Activated CD4-positive, CD25-positive, alpha-beta regulatory T cell treated with anti-CD3 and anti-CD28 coated beads, Interleukin-2, amount 50 U/mL, for 72 hours (primary cell): Measurements from ENCODE around the gene ADIPOR1.
"Not testable (repeated sequence)": the region's sequence is repeated elsewhere in the genome, so short reads cannot be mapped to it uniquely, and the experiment has no call there.

Experiments used
- DNase-seq: peaks from one replicate; pipeline ENCODE4 v3.0.0; 2021

ADIPOR1 gene

DNA sequence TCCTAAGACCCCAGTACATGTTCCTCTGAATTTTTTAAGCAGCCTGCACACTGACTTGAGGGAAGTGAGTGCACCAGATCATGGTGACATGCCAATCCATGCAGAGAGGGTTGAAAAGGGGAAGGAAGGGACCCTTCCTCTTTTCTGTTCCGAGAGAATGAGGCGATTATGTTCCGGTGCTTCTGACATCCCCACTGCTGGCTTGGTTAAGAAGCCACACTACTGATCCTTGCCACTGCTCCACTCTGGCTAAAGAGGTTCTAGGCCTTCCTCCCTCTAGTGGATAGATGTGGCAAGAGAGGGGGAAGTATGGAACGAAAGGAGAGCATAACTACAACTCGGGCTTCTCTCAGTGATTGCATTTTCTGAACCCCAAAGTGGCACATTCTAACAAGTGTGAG, 10.8 kb upstream of the ADIPOR1 start:
- no peak for DNase-seq

DNA sequence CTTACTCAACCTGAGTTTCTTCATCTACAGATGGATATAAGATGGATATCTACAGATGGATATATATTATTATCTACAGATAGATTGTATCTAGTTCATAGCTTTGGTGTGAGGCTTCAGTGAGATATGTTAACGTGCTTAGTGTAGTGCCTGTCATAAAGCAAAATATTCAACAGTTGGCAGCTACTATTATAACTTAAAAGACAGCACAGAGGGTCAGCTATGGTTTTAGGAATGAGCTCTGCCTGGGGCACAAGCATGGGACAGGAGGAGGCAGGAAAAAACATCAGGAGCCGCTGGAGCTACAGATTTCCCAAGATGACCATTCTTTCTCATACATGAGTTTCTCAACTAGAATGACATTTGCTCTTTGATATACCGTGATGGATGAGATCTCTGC, 10.2 kb upstream of the ADIPOR1 start:
- no peak for DNase-seq

DNA sequence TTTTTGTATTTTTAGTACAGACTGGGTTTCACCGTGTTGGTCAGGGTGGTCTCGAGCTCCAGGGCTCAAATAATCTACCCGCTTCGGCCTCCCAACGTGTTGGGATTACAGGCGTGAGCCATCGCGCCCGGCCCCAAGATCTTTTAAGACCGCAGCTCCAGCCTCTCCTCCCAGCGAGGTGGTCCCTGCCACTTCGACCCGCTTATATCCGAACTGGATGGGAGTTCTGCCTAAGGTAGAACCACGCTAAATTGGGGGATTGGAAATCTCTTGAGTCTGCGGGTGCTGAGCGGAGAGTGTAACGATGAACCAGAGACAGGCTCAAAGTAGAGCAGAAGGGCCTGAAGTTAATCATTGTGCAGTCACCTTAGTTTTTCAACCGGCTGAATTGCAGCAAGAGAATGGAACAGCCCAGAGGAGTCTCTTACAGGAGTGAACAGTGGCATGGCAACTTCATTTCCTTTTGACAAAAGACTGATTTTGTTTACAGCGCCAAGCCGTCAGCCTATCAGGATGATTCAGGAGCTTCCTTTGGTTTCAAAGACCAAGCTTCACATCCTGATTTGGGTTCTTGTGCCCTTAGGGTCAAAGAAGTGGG, 9.7 kb upstream of the ADIPOR1 start:
- no peak for DNase-seq

GRCh38 chr1:202966006-202966898, 8.1 kb upstream of the ADIPOR1 start:
- no peak for DNase-seq

GRCh38 chr1:202965422-202965821, 7.3 kb upstream of the ADIPOR1 start:
- DNase-seq = no peak

DNA sequence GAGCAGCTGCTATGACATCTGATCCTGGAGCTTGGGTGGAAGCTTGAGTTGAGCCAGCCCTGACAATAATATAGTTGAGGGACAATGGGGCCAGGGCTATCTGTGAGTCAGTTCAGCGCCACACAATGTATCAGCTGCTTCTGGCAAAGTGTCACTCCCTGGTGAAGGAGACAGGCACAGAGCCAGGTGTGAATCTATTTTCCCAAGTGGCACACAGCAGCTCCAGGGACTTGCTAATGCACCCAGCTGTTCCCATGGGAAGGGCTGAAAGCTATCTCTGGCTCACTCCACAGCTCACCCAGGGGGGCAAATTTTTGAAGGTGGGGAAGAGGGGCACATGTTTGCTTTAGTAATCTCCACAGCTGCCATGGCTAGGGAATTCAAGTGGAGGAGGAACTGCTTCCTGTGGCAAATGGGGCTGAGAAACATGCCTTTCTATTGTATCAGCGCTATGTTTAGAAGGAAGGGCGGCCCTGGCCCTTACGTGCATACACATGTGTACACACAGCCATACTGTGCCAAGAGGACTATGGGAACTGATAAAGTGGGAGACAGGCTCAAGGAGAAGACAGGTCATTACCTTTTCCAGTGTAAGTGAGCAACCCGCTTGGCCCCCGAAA, 6.8 kb upstream of the ADIPOR1 start:
- no peak for DNase-seq

- no peak for DNase-seq
Measured at GRCh38 chr1:202961220-202961880, 3.2 kb upstream of the ADIPOR1 start.

DNA sequence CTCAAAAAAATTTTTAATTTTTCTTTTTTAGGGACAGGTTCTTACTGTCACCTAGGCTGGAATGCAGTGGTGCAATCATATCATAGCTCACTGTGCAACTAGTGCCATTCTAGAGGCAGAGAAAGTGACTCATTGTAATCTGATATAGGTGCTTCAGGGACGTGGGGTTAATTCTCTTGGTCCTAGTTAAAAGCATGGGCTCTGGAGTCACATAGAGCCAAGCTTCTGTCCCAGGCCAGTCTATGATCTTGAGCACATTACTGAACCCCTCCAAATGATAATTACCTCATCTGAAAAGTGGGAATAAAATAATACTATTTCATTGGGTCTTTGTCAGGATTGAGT, 1.1 kb upstream of the ADIPOR1 start:
- DNase-seq = no peak

DNA sequence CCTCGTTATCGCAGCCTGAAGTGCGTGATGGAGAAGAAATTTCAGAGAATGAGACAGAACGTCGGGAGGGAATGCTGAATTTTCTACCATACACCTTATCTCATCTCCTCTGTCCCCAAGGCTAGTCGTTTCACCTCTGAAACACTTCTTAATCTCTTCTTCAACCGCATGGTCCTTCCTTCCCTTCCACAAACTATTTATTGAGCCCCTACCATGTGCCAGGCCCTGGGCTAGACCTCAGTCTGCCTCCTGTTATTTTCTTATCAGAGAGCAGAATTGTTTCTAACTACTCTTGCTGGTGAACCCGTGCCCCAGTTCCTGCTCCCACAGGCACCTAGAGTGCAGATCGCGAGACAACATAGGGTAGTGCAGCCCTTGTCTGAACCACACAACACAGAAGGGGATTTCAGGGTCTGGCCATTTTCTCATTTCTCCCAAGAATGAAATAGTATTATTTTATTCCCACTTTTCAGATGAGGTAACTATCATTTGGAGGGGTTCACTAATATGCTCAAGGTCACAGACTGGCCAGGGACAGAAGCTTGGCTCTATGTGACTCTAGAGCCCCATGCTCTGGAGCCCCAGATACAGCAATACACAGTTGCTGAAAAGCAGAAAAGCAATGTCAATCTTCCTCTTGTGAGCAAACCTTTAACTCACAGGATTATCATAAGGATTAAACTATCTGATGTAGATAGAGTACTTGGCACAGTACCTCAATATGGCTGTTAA, 598 bp upstream of the ADIPOR1 start:
- no peak for DNase-seq

GRCh38 chr1:202956969-202957368, 1.1 kb downstream of the ADIPOR1 start:
- no peak for DNase-seq

DNA sequence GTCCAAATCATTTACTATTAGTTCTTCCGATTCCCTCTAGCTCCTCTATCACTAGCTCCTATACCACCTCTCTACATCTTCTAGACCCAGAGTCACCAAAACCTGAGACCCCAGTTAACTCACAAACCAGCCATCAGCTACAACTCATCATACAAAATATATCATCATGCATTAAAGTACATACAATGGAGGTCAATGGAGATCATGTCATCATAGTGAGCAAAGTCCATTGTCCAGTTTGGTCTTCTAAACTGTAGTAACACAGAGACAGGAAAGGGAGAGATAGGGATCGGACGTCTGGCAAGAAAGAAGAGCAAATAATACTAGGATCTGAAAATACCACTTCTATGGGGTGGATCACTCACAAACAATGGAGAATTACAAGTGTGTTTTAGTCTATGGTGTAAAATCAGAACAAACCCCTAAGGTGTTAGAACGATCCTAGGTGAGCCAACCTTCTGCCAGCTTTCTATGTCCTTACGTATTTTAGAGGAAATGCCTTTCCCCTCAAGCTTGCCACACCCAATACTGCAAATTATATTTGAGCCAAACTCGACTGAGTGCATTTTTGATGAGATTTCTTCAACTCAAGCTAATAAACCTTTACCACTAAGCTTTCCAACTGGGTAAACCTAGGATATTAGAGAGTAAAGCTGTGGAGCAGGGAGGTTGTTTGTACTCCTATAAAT, 3.9 kb downstream of the ADIPOR1 start:
- DNase-seq = no peak

DNA sequence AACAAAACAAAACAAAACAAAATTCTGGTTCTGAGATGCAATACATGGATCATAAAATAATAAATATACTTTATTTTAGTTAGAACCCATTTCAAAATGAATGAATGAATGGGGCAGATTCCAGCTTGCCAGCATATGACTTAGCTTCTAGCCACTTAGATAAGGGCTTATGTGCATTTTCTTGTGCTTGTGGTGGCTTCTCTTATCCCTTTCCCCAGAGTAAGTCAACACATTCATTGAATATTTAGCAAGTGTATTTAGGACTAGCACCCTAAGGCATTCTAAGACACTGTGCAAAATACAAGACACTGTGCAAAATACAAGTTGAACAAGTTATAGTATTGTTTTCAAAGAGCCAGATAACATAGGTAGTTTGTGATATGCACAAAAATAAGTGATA, 4.7 kb downstream of the ADIPOR1 start:
- no peak for DNase-seq

DNA sequence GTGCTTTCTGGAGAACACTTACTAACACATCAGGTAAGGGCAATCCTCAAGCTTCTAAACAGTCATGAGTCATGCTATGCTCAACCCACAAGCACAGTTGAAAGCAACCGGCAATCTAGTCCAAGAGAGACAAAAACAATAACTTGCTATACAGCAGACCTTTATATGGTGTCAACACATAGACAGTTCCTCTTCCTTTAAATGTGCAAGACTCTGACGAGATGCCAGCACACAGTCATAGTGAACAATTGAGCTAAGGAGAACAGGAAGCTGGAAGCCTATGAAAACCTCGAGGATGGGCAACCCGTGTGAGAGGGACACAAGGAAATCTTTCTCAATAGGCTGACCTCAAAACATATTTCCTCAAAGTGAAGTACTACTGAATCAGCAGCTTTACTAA, 5.3 kb downstream of the ADIPOR1 start:
- no peak for DNase-seq

DNA sequence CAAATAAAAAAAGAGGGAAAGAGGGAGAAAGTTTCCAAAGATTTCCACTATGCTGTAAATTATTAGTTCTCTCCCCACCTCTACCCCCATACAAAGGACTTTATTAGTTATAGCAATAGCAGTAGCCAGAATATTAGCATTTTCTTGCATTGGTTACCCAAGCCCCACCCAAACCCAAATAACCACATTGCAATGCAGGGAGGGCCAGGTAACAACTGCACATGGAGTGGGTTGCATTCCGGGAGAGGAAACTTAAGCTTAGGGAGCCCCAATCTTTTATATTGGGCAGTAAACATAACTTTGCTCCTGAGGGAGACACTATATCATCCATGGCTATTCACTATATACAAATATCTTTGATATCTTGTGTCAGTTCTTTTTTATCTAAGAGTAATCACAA, 6.0 kb downstream of the ADIPOR1 start:
- no peak for DNase-seq

- DNase-seq = no peak
Measured at GRCh38 chr1:202951437-202951836, 6.7 kb downstream of the ADIPOR1 start.

GRCh38 chr1:202945483-202945882, 12.6 kb downstream of the ADIPOR1 start:
- no peak for DNase-seq

- no peak for DNase-seq
Measured at GRCh38 chr1:202944438-202944921, 13.6 kb downstream of the ADIPOR1 start.

DNA sequence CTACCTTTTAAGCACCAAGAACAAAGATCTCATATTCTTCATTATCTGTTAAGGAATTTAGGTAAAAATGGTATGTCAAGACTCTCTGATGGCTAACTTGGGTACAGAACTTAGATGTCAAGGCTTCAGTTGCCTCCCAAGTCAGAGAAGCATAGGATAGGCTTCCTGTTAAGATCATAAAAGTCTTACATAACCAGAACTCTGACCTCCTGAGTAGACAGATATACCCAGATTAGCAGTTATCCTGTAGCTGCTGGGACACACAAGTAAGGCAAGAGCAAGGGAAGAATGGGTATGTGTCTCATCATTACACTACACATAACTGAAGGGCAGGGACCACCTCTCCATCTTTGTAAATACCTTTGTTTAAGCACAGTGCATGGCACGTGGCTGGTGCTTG, 15.7 kb downstream of the ADIPOR1 start:
- no peak for DNase-seq

GRCh38 chr1:202941372-202941771, 16.7 kb downstream of the ADIPOR1 start:
- DNase-seq = no peak

GRCh38 chr1:202940561-202940960, 17.6 kb downstream of the ADIPOR1 start:
- DNase-seq = no peak

GRCh38 chr1:202938287-202938925, 19.7 kb downstream of the ADIPOR1 start:
- DNase-seq = no peak

- not testable (repeated sequence) for DNase-seq
Measured at GRCh38 chr1:202936409-202936808, 21.7 kb downstream of the ADIPOR1 start.
